ENCODE data around the gene USP10.

Gene USP10, protein sequence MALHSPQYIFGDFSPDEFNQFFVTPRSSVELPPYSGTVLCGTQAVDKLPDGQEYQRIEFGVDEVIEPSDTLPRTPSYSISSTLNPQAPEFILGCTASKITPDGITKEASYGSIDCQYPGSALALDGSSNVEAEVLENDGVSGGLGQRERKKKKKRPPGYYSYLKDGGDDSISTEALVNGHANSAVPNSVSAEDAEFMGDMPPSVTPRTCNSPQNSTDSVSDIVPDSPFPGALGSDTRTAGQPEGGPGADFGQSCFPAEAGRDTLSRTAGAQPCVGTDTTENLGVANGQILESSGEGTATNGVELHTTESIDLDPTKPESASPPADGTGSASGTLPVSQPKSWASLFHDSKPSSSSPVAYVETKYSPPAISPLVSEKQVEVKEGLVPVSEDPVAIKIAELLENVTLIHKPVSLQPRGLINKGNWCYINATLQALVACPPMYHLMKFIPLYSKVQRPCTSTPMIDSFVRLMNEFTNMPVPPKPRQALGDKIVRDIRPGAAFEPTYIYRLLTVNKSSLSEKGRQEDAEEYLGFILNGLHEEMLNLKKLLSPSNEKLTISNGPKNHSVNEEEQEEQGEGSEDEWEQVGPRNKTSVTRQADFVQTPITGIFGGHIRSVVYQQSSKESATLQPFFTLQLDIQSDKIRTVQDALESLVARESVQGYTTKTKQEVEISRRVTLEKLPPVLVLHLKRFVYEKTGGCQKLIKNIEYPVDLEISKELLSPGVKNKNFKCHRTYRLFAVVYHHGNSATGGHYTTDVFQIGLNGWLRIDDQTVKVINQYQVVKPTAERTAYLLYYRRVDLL

DNA sequence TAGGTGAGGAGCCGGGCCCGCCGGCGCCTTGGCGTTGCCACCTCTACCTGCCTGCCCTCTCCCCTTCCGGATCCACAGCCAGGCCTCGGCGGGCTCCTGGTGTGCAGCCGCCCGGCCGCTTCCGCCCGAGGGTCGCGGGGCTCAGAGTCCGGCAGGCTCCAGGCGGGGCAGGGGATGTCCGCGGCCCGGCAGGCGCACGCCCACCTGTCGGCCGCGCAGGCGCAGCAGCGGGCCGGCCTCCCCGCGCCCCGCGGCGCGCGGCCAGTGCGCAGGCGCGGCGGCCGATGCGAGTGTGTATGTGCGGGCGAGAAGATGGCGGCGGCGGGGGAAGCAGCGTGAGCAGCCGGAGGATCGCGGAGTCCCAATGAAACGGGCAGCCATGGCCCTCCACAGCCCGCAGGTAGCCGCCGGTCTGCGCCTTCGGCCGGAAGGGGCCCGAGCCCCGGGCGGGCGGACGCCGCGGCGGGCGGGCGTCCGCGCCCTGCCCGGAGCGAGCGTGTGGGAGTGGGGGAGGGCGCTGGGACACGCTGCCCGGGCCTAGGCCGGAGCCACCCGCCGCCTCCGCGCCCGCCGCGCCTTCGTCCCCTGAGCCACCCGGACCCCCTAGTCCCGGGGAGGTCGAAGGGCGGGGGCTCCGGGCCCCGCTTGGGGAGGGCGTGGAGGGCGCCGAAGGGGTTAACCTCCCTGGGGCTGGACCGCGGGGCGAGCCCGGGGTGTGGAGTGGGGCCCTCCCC, at the start of gene USP10:
Gene USP10 (plus strand): TSS at position 289 of the 734 bp plus-strand sequence. CDS start 91 bp downstream, at position 380.
- DNase-seq, result peak; percentile 74

DNA sequence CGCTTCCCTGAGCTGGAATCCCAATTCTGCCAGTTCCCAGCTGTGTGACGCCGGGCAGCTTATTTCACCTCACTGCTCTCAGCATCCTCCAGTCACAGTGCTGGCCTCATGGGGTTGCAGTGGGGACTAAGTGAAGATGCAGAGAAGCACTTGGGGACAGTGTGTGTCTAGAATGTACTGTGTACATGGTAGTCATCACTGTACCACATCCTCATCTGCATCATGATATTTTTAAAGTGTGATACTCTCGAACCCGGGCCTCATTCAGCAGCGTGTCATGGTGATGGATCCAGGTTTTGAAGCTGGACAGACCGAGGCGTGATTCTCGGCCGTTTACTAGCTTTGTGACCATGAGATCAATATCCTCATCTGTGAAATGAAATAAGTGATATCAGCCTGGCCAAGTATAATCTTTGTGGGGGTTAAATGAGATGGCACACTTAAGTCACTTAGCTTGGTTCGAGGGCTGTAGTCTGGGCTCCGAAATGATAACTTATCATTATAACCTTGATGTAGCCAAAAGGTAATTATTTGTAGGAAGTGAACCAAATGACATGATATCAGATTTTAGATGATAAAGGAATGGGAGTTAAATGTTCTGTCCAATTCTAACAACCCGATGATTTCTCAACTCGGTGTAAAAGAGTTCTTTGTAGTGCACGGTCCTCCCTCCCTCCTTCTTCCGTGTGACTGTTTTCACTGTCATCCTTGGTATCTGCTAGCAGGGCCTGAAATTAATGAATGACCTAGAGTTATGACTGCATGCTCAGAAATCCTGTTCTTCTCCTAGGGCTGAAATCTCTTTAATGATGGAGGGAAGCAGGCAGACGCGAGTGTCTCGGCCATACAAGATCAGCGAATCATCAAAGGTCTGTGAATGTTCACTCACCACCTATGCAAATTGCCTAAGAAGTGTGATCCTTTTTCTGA, 49.5 kb upstream of the USP10 start:
- DNase-seq, result no peak

DNA sequence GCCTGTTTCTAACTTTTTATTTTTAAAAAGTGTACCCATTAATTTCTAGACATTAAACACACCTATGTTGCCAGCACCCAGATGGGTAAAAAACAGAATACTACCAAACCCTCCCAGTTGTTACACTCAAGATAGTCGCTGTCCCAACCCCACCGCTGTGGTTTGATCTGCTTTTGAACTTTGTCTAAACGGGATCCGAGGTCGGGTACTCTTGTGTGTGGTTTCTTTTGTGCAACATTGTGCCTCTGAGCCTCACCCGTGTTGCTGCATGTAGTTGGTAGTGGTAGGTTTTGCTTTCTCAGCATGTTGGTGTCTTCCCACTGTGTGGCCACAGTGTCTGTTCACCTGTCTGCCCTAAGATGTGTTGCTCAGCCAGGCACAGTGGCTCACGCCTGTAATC, 47.2 kb upstream of the USP10 start:
- no peak for DNase-seq

DNA sequence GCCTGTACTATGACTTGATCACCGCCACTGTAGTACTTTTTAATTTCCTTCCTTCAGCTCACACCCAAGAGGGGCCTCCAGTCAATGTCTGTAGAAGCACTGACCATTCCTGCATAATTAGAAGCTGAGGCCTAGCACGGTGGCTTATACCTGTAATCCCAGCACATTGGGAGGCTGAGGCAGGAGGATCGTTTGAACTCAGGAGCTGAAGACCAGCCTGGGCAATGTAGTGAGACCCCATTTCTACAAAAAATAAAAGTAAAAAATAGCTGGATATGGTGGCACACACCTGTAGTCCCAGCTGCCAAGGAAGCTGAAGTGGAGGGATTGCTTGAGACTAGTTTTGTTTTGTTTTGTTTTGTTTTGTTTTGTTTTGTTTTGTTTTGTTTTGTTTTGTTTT, 45.6 kb upstream of the USP10 start:
- no peak for DNase-seq

DNA sequence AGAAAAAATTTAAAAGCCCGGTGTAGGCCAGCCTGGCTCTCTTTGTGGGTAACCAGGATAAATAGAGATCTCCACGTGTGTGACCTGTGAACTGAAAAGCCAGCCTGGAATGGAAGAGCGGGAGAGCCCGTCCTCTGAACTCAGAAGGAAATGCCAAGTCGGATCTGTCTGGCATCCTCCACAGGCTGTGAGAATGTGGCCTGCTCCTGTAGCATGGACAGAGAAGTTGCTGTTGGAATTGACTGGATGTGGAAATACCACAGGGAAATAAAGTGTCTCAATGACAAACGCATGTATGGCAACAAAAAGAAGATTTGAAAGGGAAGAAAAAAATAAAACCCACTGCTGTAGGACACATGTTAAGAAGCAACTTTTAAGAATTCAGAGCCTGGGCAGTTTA, 44.8 kb upstream of the USP10 start:
- no peak for DNase-seq

DNA sequence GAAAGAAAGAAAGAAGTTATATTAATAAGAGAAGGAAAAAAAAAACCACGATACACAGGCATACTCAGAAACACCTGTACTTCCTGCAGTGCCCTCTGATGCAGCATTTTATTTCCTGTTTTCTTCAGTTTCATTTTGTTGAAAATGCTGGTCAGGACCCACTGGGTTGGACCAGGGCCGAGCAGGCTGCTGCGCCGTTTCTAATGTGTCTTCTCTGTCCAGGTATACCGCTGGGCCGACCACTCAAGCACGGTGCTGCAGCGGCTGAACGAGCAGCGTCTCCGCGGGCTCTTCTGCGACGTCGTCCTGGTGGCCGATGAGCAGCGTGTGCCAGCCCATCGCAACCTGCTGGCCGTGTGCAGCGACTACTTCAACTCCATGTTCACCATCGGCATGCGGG, 43.2 kb upstream of the USP10 start:
- DNase-seq, result no peak

DNA sequence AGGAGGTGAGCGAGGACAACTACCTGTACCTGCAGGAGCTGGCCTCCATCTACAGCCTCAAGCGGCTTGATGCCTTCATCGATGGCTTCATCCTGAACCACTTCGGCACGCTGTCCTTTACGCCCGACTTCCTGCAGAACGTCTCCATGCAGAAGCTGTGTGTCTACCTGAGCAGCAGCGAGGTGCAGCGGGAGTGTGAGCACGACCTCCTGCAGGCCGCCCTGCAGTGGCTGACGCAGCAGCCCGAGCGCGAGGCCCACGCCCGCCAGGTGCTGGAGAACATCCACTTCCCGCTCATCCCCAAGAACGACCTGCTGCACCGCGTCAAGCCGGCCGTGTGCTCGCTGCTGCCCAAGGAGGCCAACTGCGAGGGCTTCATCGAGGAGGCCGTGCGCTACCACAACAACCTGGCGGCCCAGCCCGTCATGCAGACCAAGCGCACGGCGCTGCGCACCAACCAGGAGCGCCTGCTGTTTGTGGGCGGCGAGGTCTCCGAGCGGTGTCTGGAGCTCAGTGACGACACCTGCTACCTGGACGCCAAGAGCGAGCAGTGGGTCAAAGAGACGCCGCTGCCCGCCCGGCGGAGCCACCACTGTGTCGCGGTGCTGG, 42.5 kb upstream of the USP10 start:
- DNase-seq, result no peak

DNA sequence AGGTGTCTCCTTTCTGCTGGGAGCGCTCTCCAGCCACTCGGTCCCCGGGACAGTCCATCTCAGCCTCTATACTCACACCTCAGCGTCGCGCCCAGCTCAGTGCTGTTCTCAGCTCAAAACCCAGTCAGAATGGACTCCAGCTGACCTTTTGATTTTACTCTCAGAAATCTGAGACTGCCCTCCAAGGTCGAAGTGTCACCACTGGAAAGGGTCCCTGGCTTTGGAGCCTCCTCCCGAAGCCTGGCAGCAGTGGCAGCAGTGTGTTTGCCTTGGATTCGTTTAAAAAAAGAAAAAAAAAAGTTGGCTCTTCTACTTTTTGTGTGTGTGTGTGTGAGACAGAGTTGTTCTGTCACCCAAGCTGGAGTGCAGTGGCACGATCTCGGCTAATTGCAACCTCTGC, 41.1 kb upstream of the USP10 start:
- DNase-seq, result no peak

DNA sequence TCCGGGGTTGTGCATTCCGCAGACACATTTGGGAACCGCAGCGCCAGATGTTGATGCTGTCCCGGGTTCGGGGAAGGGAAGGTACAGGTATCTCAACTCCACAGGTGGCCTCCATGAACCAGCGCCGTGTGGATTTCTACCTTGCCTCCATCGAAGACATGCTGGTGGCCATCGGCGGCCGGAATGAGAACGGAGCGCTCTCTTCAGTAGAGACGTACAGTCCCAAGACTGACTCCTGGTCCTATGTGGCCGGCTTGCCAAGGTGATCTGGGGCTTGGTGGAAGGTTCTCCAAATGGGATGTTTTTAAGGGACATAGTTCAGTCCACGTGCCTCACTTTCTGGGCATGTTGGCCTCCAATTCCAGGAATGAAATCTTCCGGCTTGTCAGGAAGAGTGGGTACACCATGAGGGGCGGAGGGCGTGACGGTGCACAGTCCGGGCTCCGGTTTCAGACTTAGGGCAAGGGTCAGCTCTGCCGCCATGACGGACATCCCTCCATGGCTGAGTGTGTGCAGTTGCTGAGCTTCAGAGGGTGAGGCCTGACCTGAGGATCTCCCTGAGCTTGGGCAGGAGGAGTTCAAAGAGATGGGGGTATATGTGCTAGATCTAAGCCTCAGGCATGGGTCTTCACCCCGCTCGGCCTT, 40.0 kb upstream of the USP10 start:
- no peak for DNase-seq

DNA sequence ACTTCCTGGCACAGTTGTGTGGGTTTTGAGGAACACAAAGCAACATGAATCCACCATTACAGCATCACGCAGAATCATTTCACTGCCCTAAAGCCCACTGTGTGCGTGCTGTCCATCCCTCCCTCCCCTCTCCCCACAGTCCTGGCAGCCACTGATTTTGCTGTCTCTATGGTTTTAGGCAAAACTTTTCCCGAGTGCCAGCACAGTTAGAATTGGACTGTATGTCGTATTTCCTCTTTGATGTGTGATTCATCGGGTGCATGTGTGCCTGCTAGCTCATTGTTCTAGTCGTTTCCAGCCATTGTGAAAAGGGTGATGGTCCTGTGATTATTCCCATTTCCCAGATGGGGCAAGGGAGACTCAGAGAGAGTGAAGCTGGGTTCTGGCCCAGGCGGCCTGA, 38.8 kb upstream of the USP10 start:
- DNase-seq, result no peak

DNA sequence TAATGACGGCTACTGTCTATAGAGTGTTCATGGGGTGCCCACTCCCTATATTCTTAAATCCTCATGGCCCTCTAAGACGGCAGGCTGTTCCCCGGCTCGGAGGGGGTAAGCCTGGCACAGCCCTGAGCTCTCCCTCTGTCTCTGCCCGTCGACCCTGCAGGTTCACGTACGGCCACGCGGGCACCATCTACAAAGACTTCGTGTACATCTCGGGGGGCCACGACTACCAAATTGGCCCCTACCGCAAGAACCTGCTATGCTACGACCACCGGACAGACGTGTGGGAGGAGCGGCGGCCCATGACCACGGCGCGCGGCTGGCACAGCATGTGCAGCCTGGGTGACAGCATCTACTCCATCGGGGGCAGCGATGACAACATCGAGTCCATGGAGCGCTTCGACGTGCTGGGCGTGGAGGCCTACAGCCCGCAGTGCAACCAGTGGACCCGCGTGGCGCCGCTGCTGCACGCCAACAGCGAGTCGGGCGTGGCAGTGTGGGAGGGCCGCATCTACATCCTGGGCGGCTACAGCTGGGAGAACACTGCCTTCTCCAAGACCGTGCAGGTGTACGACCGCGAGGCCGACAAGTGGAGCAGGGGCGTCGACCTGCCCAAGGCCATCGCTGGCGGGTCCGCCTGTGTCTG, 38.3 kb upstream of the USP10 start:
- no peak for DNase-seq

DNA sequence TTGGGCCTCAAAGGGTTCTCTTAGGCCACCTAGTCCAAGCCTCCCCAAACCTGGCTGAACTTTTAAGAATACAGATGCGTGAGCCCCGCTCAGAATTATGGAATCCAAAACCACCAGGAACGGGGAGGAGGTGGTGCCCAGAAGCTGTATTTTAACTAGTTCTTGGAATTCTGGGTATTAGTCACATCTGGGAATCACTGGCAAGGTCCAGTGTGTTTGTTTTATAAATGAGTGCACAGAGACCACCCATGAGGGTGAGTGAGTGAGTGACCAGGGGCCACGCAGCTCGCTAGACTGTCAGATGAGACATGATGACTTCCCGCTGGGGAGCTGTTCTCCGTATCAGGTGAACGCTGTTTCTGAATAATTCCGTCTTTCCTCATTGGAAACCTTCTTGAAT, 37.3 kb upstream of the USP10 start:
- no peak for DNase-seq

DNA sequence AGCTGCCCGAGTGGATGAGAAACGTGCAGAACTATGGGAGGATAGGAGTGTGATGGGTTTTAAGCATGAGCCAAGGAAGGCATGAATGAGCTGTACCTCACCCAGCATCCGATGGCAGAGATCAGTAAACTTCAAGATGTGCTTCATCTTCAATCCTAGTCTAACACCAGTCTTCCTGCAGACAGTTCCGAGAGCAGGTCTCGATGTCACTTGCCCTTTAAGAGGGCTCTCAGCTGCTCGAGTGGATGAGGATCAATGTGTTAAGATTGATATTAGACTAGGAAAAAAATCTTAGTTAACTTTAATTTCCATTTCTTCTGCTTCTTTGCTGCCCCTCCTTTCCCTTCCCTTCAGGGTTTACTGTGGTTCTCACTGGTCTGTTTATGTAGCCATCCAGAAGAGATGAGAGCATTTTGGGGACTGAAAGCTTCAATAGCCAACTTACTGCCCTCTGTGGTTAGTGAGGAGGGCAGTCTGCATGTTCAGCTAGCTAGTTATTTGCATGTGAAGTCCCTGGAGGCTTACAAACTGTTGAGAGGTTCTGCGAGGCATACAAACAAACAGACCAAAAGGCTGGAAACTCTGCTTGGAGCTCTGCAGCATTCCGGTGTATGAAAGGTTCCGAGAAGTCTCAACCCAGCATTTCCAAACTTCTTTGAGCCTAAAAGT, 36.2 kb upstream of the USP10 start:
- no peak for DNase-seq

DNA sequence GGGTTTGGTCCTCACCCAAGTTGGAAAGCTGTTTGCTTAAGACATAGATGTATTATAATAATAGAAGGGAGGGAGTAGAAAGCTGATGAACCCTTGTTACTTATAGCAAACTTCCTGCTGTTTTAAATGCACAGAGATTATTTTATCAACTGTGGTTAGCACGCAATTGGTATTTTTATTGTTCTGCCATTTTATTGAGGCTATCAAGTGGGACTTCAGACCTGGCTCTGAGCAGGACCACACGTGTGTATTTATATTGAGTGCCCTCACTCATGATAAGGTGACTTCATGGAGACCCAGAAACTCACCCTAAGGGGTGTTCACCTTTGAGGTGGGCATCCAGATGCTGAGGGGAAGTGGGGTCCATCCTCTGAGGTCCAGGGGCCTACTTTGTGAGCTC, 34.4 kb upstream of the USP10 start:
- DNase-seq, result no peak

DNA sequence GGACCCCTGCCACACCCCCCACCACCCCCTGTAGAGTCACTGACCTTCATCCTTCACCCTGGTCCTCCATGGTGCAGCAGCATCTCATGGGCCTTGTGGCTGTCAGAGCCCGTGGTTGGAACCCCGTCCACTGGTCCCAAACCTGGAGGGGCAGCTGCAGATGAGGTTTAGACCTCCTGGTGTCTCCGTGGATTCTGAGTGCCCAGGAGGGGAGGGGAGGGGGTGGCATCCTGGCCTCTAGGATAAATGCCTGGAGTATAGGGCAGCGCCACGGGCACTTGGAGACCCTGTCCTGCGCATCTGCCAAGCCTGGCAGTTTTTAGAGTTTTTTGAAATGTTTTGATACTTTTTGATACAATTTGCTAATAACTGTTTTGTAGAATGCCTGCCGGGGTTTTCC, 34.0 kb upstream of the USP10 start:
- DNase-seq, result no peak

DNA sequence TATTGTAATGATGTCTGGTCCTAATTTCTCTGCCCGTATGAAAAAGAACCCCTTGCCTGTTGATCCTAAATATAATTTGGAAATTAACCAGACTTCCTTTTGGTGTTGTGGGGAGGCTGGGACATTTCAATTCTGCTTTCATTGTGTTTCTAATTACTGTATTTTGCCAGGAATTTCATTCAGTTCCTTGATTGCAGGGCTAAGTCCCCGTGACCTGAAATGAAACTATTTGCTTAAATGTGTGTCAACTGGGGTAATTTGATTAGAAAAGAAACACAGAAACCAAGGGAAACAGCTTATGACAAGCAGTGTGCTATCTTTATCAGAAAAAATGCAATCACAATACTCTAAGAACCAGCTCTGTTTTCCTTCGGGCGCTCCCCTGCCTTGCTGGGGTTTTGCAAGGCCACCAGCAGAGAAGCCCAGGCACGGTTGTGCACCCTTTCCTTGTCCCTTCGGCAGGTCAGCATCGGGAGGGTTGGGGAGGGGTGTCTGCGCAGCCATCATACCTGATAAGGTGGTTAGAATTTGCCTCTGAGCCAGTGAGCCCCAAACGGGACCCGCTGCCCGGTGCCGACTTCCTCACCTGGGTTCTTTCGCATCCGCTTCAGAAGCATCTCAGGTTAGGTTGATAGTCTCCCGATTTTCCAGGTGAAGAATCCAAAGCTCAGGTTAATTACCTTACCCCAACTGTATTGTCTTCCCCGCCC, 32.0 kb upstream of the USP10 start:
- no peak for DNase-seq

DNA sequence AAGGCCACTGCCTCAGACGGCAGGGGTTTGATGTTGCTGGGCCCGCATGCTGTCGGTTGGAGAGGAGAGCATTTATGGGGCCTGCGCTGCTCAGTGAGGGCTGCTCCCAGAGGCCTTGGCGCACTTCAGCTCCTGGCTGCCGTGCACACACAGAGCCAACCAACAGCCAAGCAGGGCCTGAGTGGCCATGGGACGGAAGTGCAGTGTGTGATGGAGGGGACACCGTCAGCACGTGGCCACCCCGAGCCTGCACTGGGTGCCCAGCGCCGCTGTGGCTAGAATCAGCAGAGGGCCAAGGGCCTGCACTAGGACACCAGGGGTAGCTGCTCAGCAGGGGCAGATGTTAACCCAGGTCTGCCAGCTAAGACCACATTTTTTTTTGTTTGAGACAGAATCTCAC, 29.7 kb upstream of the USP10 start:
- no peak for DNase-seq

DNA sequence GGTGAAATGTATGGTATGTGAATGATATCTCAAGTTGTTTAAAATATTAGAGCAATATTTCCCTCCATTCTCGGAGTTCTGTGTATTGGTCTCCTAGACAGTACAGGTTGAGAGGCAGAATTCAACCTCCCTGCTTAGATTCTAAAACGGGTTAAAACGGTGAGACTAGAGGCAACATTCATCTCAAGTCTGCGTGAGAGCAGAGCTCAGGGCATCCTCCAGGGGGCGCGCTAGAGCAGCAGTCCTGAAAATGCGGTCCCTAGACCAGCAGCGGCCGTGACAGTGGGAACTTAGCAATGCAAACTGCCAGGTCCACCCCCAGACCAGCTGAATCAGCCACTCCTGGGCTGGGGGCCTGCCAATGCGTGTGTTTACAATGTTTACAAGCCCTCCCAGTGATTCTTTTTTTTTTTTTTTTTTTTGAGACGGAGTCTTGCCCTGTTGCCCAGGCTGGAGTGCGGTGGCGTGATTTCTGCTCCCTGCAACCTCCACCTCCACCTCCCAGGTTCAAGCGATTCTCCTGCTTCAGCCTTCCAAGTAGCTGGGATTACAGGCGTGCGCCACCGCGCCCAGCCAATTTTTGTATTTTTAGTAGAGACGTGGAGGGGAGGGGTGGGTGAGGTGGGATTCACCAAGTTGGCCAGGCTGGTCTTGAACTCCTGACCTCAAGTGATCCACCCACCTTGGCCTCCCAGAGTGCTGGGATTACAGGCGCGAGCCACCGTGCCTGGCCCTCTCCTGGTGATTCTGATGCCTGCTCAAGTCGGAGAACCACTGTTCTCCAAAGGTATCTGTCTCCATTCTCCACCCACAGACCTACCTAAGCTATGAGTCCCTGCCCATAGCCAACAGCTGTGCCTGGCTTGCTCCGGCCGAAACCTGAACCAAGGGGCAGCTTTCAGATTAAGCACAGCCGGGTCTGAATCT, 27.3 kb upstream of the USP10 start:
- DNase-seq, result peak; percentile 63

DNA sequence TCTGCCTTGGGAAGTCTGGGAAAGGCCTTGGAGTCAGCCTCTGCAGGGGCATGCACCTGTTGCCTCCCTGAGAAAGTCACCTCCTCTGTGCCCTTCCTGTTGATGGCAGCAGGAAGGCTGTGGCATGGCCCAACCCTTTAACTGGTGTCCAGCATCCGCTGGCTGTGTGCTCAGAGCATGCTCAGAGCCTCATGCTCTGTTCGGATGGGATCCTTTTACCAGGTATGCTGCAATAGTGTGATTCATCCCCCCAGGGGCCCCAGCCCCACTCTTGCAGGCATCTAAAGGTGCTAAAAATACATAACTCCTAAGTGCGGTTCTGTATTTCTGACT, 26.6 kb upstream of the USP10 start:
- no peak for DNase-seq
